Measurements from ENCODE around the gene PLA2G10.

The PLA2G10 gene

DNA sequence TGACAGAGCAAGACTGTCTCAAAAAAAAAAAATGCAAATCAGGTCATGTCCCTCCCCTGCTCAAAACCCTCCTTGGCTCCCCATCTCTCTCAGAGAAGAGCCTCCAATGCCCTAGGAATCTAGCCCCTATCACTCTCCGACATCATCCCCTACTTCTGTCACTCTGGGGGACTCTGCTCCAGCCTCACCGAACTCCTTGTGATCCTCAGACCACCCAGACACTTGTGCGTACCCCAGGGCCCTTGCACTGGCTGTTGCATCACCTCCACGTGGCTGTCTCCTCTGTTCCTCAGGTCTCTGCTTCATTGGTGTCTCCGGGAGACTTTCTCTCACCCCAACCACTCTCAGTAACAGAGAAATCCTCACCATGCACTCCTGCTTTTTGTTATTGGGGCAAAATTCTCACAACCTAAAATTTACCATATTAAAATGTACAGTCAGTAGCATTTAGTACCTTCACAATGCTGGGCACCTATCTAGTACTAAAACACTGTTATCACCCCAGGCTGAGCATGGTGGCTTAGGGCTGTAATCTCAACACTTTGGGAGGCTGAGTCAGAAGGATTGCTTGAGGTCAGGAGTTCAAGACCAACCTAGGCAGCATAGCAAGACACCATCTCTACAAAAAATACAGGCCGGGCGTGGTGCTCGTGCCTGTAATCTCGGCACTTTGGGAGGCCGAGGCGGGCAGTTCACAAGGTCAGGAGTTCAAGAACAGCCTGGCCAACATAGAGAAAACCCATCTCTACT, 15.2 kb downstream of the PLA2G10 start:
- no peak for TF ChIP-seq JUND (IDR thresholded peaks at IDR 0.05; ENCODE audit: low read depth)
- no peak for DNase-seq (ENCODE audit: low read depth in 1 of 2, low spot score in 1 of 2)
- in situ Hi-C loops (cut with HindIII; ENCODE audit: low pct_unique_long_range_greater_than_20kb, low sequenced_read_pairs), result no loop called here

DNA sequence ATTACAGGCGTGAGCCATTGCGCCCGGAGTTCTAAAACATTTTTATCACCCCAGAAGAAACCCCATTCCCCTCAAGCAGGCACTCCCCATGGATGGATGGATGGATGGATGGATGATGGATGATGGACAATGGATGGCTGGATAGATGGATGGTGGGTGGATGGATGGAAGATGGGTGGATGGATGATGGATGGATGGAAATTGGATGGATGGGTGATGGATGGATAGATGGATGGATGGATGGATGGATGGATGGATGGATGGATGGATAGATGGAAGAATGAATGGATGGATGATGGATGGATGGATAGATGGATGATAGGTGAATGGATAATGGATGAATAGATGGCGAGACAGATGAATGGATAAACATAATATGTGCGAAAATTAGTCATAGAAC, 16.5 kb downstream of the PLA2G10 start:
- no peak for TF ChIP-seq JUND (IDR thresholded peaks at IDR 0.05; ENCODE audit: low read depth)
- in situ Hi-C loops (cut with HindIII; ENCODE audit: low pct_unique_long_range_greater_than_20kb, low sequenced_read_pairs), result no loop called here

DNA sequence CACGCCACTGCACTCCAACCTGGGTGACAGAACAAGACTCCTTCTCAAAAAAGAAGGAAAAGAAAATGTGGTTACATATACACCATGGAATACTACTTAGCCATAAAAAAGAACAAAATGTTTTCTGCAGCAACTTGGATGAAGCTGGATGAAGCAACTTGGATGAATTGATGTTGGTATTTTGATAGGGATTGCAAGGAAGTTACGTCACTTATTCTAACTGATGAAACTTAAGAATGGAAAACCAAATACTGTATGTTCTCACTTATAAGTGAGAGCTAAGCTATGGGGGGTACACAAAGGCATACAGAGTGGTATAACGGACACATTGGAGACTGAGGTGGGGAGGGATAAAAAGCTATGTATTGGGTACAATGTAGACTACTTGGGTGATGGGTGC, 17.5 kb downstream of the PLA2G10 start:
- DNase-seq (ENCODE audit: low read depth in 1 of 2, low spot score in 1 of 2), result no peak
- in situ Hi-C loops (cut with HindIII; ENCODE audit: low pct_unique_long_range_greater_than_20kb, low sequenced_read_pairs), result no loop called here
- TF ChIP-seq JUND (IDR thresholded peaks at IDR 0.05; ENCODE audit: low read depth), result no peak

More for the DNA sequence above, 16.5 kb downstream of the PLA2G10 start:
- DNase-seq (ENCODE audit: low read depth in 1 of 2, low spot score in 1 of 2), result no peak

DNA sequence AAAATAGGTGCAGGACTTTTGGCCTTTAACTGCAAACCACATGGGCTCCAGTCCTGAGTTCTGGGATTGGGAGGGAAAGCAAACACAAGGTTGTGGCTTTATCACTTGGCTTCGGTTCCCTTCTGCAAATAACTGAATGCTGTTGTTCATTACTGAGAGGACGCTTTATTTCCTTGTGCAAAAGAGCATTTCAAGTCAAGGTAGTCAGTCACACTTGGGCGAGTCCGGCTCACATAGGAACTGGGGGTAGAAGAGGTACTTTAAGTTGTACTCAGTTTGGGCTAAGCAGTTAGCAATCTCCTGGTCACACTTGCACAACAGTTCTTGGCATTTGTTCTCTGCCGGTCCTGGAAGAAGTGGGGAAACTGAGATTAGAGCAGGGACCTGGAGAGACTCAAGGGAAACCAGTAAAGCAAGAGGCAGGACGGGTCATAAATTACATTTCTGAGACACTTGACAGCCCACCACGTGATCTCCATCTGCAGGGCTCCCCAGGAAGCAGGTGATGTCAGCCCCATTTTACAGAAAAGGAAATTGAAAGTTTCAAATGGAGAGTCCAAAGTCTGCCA, 21.6 kb downstream of the PLA2G10 start:
- in situ Hi-C loops (cut with HindIII; ENCODE audit: low pct_unique_long_range_greater_than_20kb, low sequenced_read_pairs), result no loop called here
- peak in 1 of 2 experiments; percentile 34 for DNase-seq (ENCODE audit: low read depth in 1 of 2, low spot score in 1 of 2)
- TF ChIP-seq JUND (IDR thresholded peaks at IDR 0.05; ENCODE audit: low read depth), result no peak

DNA sequence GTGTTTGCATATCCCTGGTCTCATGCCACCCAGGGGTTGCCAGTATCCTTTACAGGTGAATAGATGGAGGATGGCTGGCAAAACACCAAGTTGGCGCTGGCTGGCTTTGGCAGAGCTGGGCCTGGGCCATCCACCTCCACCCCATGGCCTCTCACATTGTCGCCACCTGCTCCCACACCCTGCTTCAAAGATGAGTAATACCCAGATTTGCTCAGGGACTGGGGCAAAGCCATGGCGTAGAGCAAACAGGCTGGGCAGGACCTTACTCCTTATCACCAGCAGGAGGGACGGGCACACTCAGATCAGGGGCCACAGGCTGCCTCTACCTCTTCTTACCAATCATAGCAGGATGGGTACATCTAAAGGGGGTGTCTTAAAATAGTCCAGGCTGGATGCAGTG, 24.3 kb downstream of the PLA2G10 start:
- no peak for TF ChIP-seq JUND (IDR thresholded peaks at IDR 0.05; ENCODE audit: low read depth)
- peak in 1 of 2 experiments; percentile 3 for DNase-seq (ENCODE audit: low read depth in 1 of 2, low spot score in 1 of 2)
- in situ Hi-C loops (cut with HindIII; ENCODE audit: low pct_unique_long_range_greater_than_20kb, low sequenced_read_pairs), result no loop called here

DNA sequence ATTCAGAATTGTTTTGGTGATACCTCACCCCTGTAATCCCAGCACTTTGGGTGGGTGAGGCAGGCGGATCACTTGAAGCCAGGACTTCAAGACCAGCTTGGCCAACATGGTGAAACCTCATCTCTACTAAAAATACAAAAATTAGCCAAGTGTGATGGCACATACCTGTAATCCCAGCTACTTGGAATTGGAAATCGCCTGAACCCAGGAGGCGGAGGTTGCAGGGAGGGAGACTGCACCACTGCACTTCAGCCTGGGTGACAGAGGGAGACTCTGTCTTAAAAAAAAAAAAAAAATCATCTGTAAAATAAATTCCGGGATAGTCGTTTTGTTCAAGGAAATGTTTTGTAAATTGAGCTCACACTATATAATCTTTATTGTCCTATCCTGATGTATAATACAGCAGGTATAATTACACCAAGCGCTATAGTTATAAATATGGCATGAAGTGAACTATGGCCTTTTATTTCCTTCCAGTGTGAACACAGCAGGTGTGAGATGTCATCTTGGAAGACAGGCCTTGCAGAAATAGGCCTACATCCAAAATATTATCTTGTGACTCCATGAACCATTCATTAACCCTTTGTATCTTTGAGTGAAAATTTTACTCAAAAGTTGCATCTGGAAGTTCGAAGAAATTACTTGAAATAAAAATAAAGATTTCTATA, 25.4 kb downstream of the PLA2G10 start:
- in situ Hi-C loops (cut with HindIII; ENCODE audit: low pct_unique_long_range_greater_than_20kb, low sequenced_read_pairs), result no loop called here
- TF ChIP-seq JUND (IDR thresholded peaks at IDR 0.05; ENCODE audit: low read depth), result no peak
- DNase-seq (ENCODE audit: low read depth in 1 of 2, low spot score in 1 of 2), result no peak

DNA sequence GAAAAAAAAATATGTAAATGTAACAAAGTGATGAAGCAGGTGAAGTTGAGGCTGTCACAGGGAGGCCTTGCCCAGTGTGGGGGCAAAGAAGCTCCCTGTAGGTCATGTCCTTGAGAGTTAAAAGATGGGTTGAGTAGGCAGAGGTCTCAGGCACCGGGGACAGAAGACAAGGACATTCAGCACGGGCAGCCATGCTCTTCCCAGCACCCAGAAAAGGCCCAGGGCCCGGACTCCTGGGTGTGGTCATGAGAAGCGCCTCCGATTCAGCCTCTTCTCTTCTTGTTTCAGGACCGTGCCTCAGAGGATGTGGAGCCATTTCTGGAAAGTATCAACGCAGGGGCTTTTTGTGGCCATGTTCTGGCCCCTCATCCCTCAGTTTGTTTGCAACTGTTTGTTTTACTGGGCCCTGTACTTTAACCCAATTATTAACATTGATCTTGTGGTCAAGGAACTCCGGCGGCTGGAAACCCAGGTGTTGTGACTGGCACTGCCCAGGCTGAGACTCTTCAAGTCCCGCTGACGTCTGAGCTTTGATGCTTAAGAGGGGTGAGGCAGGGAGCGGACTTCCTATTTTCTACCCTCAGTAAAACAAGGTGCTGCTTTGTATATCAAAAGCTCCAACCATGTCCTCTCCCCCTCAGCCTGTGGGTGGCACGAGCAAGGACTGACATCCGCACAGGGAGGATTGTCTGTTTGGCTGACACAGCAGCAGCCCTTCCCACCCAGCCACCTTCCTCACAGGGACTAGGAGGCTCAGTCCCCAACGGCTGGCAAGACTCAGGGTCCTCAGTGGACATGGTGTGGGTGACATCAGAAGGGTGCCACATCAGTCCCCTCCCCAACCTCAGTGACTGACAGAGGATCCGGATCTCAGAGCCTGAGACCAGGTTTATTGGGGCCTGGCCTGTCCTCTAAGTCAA, 26.5 kb downstream of the PLA2G10 start:
- no peak for DNase-seq (ENCODE audit: low read depth in 1 of 2, low spot score in 1 of 2)
- in situ Hi-C loops (cut with HindIII; ENCODE audit: low pct_unique_long_range_greater_than_20kb, low sequenced_read_pairs), result no loop called here
- TF ChIP-seq JUND (IDR thresholded peaks at IDR 0.05; ENCODE audit: low read depth), result no peak

DNA sequence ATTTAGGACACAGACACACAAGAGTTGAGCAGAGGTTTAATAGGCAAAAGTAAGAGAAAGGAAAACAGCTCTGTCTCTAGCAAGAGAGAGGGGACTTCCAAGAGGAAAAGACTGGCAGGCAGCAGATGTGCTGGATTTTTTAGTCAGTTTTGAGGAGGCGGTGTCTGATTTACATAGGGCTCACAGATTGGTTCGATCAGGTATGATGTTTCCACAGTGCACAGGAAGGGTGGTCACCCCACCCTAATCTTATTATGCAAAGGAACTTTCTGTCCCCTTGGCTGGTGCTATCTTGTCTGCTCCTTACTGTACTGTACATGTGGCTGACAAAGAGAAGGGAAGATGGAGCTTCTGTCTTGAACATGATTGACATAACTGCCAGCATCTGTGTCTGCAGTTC, 36.0 kb downstream of the PLA2G10 start:
- in situ Hi-C loops (cut with HindIII; ENCODE audit: low pct_unique_long_range_greater_than_20kb, low sequenced_read_pairs), result no loop called here
- peak in 1 of 2 experiments; percentile 46 for DNase-seq (ENCODE audit: low read depth in 1 of 2, low spot score in 1 of 2)
- TF ChIP-seq JUND (IDR thresholded peaks at IDR 0.05; ENCODE audit: low read depth), result no peak

DNA sequence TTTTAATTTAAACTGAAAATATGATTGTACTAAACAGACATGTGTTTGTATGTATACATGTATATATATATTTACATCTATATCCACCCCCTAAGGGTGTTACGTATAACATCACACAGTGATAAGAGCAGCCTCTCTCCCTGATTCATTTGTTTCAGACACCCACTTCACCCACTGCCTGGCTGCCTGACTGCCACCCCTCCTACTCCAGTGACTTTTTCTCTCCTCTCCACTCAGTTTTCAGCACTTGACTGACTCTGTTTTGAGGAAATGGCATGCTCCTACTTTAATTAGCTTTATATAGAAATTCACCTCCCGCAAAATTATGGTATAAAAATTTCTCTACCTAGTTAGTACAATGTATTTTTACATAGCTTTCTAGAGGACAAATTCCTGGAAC, 41.4 kb downstream of the PLA2G10 start:
- TF ChIP-seq JUND (IDR thresholded peaks at IDR 0.05; ENCODE audit: low read depth), result no peak
- in situ Hi-C loops (cut with HindIII; ENCODE audit: low pct_unique_long_range_greater_than_20kb, low sequenced_read_pairs), result no loop called here

DNA sequence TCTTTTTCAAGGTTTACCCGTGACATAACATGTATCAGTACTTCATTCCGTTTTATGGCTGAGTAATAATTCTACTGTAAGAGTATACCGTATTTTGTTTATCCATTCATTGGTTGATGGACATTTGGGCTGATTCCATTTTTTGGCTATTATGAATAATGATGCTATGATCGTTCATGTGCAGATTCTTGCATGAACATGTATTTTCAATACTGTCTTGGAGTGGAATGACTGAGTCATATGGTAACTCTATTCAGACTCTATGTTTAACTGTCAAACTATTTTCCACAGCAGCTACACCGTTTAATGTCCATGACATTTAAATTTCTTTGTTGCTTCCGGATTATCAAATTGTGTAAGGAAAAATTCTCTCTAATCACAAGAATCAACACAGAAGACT, 43.5 kb downstream of the PLA2G10 start:
- no peak for TF ChIP-seq JUND (IDR thresholded peaks at IDR 0.05; ENCODE audit: low read depth)
- DNase-seq (ENCODE audit: low read depth in 1 of 2, low spot score in 1 of 2), result no peak
- in situ Hi-C loops (cut with HindIII; ENCODE audit: low pct_unique_long_range_greater_than_20kb, low sequenced_read_pairs), result no loop called here

More for the DNA sequence above, 41.4 kb downstream of the PLA2G10 start:
- DNase-seq (ENCODE audit: low read depth in 1 of 2, low spot score in 1 of 2), result no peak

DNA sequence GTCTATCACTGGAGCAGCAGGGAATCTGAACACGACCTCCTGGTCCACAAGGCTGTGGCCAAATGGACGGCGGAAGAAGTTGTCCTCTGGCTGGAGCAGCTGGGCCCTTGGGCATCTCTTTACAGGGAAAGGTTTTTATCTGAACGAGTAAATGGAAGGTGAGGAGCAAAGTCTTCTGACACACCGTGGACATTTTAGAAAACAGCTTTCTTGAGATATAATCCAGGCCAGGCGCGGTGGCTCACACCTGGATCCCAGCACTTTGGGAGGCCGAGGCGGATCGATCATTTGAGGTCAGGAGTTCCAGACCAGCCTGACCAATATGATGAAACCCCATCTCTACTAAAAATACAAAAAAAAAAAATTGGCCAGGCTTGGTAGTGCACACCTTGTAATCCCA, 44.3 kb downstream of the PLA2G10 start:
- in situ Hi-C loops (cut with HindIII; ENCODE audit: low pct_unique_long_range_greater_than_20kb, low sequenced_read_pairs), result no loop called here
- DNase-seq (ENCODE audit: low read depth in 1 of 2, low spot score in 1 of 2), result no peak
- TF ChIP-seq JUND (IDR thresholded peaks at IDR 0.05; ENCODE audit: low read depth), result no peak

DNA sequence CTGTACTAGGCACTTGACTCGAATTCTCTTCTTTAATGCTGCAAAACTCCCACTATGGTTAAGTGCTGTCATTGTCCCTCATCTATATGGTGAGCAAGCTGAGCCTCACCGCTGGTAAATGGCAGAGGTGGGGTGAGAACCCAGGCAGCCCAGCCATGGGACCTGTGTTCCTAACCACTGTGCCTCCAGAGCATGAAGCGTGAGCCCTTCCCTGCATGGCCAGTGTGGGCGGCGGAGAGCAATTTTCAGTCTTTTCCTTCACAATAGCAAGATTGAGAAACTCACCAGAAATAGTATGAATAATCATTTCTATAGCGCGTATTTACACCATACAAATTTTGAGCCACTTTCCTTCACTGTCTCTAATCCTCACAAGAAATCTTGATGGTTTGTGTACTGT, 52.2 kb downstream of the PLA2G10 start:
- no peak for TF ChIP-seq JUND (IDR thresholded peaks at IDR 0.05; ENCODE audit: low read depth)
- in situ Hi-C loops (cut with HindIII; ENCODE audit: low pct_unique_long_range_greater_than_20kb, low sequenced_read_pairs), result no loop called here
- no peak for DNase-seq (ENCODE audit: low read depth in 1 of 2, low spot score in 1 of 2)

Data from T47D (cell line).